Measurements from ENCODE around the gene MEF2A. TPM values are rescaled to one million over a fixed set of nuclear protein-coding genes. Genes with fewer than 3 reads are reported as not detected.

The MEF2A gene
- total and polyA plus RNA-seq, 9 of the 15 experiments (the other 6 are each of a cell fraction or from before 2014, with no cell fraction given): 1.6 to 18.7 (median 8.7) TPM

DNA sequence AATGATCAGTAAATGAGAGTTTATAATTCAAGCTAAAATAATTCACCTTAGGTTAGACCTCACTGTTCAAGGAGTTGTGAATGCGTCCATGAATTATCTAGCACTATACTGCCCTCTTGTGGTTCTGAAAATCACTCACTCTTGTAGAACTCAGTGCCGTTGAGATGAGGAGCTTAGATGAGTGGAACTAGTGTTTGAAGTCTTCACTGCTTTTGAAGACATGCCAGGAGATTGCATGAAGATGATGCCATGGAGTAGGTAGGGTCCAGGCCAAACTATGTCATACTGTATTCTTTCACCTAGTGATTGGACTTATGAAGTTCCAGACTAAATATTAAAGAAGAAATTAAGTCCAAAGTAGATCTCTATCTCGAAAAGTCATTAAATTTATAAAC, 138.7 kb downstream of the MEF2A start (continued):
- TF ChIP-seq ZNF318 (IDR thresholded peaks at IDR 0.05; ENCODE audit: borderline replicate concordance in 1 of 2, low read depth in 1 of 2): no peak
- no peak for TF ChIP-seq PTTG1 (tag; IDR thresholded peaks at IDR 0.05; ENCODE audit: low read depth)
- TF ChIP-seq ETS2 (tag; IDR thresholded peaks at IDR 0.05; ENCODE audit: borderline replicate concordance, poor library complexity, severe bottlenecking): no peak
- TF ChIP-seq SMAD4 (CRISPR knock-in tag; conservative IDR thresholded peaks at IDR 0.05): no peak
- no peak for TF ChIP-seq BHLHE40 (IDR thresholded peaks at IDR 0.05; ENCODE audit: low read length)
- no peak for TF ChIP-seq ZSCAN29 (IDR thresholded peaks at IDR 0.05)
- TF ChIP-seq, protein P1, sequence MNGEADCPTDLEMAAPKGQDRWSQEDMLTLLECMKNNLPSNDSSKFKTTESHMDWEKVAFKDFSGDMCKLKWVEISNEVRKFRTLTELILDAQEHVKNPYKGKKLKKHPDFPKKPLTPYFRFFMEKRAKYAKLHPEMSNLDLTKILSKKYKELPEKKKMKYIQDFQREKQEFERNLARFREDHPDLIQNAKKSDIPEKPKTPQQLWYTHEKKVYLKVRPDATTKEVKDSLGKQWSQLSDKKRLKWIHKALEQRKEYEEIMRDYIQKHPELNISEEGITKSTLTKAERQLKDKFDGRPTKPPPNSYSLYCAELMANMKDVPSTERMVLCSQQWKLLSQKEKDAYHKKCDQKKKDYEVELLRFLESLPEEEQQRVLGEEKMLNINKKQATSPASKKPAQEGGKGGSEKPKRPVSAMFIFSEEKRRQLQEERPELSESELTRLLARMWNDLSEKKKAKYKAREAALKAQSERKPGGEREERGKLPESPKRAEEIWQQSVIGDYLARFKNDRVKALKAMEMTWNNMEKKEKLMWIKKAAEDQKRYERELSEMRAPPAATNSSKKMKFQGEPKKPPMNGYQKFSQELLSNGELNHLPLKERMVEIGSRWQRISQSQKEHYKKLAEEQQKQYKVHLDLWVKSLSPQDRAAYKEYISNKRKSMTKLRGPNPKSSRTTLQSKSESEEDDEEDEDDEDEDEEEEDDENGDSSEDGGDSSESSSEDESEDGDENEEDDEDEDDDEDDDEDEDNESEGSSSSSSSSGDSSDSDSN (IDR thresholded peaks at IDR 0.05; ENCODE audit: borderline replicate concordance in 1 of 2, low read depth in 2 of 2, low read length in 2 of 2): no peak
- TF ChIP-seq CEBPB (tag; IDR thresholded peaks at IDR 0.05): no peak
- no peak for TF ChIP-seq ZNF76 (CRISPR knock-in tag; IDR thresholded peaks at IDR 0.05; ENCODE audit: borderline replicate concordance)
- no peak for TF ChIP-seq ARHGAP35 (IDR thresholded peaks at IDR 0.05; ENCODE audit: partially characterized antibody)
- TF ChIP-seq KLF10 (CRISPR knock-in tag; IDR thresholded peaks at IDR 0.05): no peak
- TF ChIP-seq ARID1B (IDR thresholded peaks at IDR 0.05): no peak
- no peak for TF ChIP-seq GATAD2B (IDR thresholded peaks at IDR 0.05; ENCODE audit: borderline replicate concordance)
- TF ChIP-seq ZNF23 (CRISPR knock-in tag; IDR thresholded peaks at IDR 0.05): no peak
- TF ChIP-seq TAF7 (tag; IDR thresholded peaks at IDR 0.05): no peak

Measured in K562 (cell line).